Activated naive CD4-positive, alpha-beta T cell treated with anti-CD3 and anti-CD28 coated beads, Interleukin-2, amount 50 U/mL, for 24 hours (primary cell): ENCODE data around the gene CDKL4.
"Not testable (repeated sequence)": the region's sequence is repeated elsewhere in the genome, so short reads cannot be mapped to it uniquely, and the experiment has no call there.

ENCODE experiments used
- H3K27ac Mint-ChIP-seq: one replicate; pipeline ENCODE4 v1.8.0; 2021; ENCODE audit warnings: mild to moderate bottlenecking, mixed read lengths
- H3K27me3 Mint-ChIP-seq: one replicate; pipeline ENCODE4 v1.8.0; 2021; ENCODE audit warnings: mixed read lengths
- H3K36me3 Mint-ChIP-seq: one replicate; pipeline ENCODE4 v1.8.0; 2021; ENCODE audit warnings: mixed read lengths
- H3K4me1 Mint-ChIP-seq: one replicate; pipeline ENCODE4 v1.8.0; 2021; ENCODE audit warnings: mixed read lengths
- H3K4me3 Mint-ChIP-seq: one replicate; pipeline ENCODE4 v1.8.0; 2021; ENCODE audit warnings: mild to moderate bottlenecking, mixed read lengths
- H3K9me3 Mint-ChIP-seq: one replicate; pipeline ENCODE4 v1.8.0; 2021; ENCODE audit warnings: mixed read lengths

The CDKL4 gene

DNA sequence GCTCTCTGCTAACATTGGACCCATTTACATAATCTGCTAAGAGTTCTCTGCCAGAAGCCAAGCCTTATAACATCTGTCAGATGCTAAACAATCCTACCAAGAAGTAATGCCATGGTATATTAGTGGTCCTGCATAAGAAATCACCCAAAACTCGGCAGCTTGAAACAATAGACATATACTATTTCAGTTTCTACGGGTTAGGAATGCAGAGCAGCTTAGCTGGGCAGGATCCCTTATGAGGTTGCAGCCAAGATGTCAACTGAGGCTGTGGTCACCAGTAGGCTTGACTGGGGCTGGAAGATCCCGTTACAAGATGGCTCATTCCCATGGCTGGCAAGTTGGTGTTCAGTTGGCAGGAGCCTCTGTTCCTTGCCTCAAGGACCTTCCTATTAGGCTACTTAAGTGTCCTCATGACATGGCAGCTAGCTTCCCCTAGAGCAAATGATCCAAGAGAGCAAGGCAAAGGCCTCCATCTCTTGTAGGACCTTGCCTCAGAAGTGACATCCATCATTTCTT is 97.8 kb downstream of the CDKL4 start:
- H3K4me1 Mint-ChIP-seq: peaks cover 4% of the 10 kb centered on the region
- H3K27ac Mint-ChIP-seq: no peak overlapping the region
- no peaks in the 10 kb centered on the region for H3K27me3 Mint-ChIP-seq
- no peaks in the 10 kb centered on the region for H3K9me3 Mint-ChIP-seq
- no peaks in the 10 kb centered on the region for H3K36me3 Mint-ChIP-seq
- no peak overlapping the region for H3K4me3 Mint-ChIP-seq

DNA sequence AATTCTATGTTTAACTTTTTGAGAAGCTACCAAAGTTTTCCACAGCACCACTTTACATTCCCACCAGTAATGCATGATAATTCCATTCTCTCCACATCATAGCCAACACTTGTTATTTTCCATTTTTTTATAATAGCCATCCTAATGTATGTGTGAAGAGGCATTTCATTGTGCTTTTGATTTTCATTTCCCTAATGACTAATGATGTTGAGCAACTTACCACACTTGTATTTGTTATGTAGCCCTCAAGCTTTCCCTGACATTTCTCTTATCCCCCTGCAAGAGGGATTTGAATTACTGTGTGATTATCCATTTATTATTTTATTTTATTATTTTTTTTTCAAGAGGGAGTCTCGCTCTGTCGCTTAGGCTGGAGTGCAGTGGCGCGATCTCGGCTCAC is 99.4 kb downstream of the CDKL4 start:
- Mint-ChIP-seq H3K36me3 (no peaks in the 10 kb centered on the region), H3K9me3 (no peaks in the 10 kb centered on the region), H3K4me1 (peaks cover 10% of the 10 kb centered on the region), H3K27ac (no peak overlapping the region), H3K27me3 (no peaks in the 10 kb centered on the region), H3K4me3 (no peak overlapping the region)

DNA sequence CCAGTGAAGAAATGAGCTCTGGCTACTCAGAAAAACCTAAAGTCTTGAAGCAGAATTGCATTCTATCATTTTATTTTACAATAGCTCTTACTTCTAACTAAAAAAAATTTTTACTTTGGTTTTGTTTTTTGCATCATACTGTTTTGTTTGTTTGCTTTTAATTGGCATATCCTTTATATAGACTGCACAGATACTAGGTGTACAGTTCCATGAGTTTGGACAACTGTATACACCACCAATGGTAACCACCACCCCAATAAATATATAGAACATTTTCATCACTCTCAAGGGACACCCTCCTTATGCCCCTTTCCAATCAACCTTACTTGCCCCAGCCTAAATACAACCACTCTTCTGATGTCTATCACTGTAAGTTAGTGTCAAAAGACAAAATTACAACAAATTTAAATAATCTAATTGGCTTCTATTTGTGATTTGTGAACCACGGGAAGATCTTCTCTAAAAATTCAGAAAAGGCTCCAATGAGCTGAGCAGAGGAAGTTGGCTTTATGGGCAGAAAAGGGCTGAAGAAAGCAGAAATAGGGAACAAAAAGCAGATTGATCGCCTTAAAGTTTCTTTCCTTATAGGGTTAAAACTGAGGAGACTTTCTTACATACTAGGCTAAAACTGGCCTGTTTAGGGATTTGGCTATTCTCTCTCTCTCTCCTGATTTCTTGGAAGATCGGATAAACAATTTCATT is 100.7 kb downstream of the CDKL4 start:
- Mint-ChIP-seq H3K4me1 (peaks cover 14% of the 10 kb centered on the region), H3K4me3 (no peak overlapping the region), H3K36me3 (no peaks in the 10 kb centered on the region), H3K9me3 (no peaks in the 10 kb centered on the region), H3K27me3 (no peaks in the 10 kb centered on the region), H3K27ac (no peak overlapping the region)

DNA sequence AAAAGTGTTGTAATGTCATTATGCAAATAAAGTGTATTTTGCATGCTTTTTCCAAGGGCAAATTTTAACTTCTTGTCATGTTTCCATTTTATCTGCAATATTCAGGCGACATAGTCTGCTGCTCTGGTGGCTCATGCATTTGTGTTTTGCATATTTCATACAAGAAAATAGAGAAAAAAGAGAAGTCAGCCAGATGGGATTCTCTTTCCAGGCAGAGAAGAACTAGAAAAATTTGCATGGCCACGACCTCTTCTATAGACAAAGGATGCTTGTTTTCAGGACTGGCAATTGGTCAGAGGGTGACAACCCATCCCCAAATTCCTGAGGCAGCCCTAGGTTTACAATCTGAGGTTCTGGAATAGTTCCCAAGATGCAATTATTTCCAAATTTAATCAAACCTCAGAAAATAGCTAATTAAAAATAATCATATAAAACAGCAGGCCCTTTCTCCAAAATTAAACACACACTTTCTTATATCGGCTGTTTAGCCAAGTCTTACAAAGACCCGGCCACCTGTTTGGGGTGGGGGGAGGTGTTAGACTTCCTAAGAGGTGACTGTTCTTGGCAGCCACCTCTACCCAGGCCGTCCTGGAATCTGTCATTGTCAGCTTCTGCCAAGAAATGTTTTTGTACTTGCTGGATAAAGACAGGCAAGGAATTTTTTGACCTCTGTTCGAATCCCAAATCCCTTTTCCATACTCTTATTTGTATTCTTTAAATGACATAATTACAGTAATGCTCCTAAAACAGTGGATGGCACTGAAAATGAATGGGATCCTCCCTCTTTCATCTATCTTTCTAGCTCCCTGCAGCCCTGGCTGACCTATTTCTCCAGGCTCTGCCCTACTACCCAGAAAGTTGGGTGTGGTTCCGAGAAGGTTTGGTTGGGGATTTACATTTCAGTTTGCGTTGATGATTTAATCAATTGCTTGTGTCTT is 102.2 kb downstream of the CDKL4 start:
- Mint-ChIP-seq H3K4me3 (no peak overlapping the region), H3K9me3 (no peaks in the 10 kb centered on the region), H3K27ac (no peak overlapping the region), H3K4me1 (peaks cover 19% of the 10 kb centered on the region), H3K36me3 (no peaks in the 10 kb centered on the region), H3K27me3 (no peaks in the 10 kb centered on the region)

DNA sequence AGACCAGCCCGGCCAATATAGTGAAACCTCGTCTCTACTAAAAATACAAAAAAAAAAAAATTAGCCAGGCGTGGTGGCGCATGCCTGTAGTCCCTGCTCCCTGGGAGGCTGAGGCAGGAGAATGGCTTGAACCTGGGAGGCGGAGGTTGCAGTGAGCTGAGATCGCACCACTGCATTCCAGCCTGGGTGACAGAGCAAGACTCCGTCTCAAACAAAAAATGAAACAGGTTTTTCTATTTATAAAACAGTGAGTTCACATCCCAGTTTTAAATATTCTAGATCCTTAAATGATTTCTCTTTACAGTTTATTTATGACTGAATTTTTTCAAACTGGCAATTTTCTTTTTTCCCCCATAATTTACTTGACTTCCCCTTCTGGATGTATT is 102.8 kb downstream of the CDKL4 start:
- not testable (repeated sequence) for H3K9me3 Mint-ChIP-seq, H3K4me3 Mint-ChIP-seq, H3K27ac Mint-ChIP-seq, H3K36me3 Mint-ChIP-seq, H3K27me3 Mint-ChIP-seq
- peaks cover 24% of the 10 kb centered on the region for H3K4me1 Mint-ChIP-seq

DNA sequence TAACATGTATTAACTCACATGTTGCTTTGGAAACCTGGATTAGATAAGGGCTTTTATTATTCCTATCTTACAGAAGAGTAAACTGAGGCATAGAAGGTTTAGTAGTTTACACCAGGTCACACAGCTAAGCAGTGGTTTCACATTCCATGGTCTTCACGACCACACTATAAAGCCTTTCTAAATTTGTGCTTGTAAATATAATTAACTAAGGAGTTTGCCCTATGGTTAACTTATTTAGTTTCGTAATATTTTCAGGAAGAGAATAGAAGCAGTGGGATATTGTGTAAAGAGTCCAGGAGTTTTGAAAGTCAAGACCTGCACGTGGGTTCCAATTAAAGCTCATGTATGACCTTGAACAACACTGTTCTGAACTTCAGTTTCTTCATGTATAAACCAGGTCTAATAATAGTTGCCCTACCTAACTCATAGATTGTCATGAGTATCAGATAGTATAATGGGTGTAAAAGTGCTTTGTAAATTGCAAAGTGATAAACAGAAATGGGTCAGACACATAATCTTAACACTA is 103.4 kb downstream of the CDKL4 start:
- H3K27ac Mint-ChIP-seq: no peak overlapping the region
- H3K4me3 Mint-ChIP-seq: no peak overlapping the region

DNA sequence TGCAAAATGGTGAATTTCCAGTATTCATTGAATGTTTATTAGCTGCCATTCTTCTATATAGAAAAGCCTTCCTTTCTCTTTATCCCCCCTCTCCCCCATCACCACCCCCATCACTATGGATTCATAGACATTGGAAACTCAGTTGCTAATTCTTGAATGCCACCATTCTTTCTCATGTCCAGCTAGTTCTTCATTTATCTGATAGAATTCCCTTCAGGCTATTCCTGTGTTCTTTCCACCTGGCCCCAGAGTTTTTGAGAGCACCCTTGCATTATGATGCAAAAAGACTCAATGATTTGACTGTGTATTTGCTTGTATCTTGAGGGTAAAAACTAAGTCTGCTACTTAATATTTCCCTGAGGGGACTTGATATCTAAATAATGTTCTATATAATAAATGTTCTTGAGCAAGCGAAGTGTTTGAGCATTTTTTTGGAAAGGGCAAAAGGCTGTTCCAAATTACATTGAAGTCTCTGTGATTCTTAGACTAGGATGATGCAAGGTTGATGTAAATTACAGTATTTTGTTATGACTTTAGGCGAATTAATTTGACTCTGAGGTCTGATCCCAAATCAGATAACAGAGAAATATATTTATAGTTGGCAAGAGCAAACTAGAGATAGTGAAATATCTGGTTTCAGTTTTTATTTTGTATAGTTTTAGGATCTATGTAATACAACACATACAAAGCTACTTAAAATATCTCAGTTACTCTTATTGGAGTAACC is 104.1 kb downstream of the CDKL4 start:
- no peak overlapping the region for H3K4me3 Mint-ChIP-seq
- H3K9me3 Mint-ChIP-seq: no peaks in the 10 kb centered on the region
- H3K27me3 Mint-ChIP-seq: no peaks in the 10 kb centered on the region
- peak overlapping the region; percentile 14 for H3K27ac Mint-ChIP-seq
- peaks cover 30% of the 10 kb centered on the region for H3K4me1 Mint-ChIP-seq
- no peaks in the 10 kb centered on the region for H3K36me3 Mint-ChIP-seq

More for the DNA sequence above, 103.4 kb downstream of the CDKL4 start:
- no peaks in the 10 kb centered on the region for H3K27me3 Mint-ChIP-seq
- H3K36me3 Mint-ChIP-seq: no peaks in the 10 kb centered on the region
- no peaks in the 10 kb centered on the region for H3K9me3 Mint-ChIP-seq
- peaks cover 29% of the 10 kb centered on the region for H3K4me1 Mint-ChIP-seq

DNA sequence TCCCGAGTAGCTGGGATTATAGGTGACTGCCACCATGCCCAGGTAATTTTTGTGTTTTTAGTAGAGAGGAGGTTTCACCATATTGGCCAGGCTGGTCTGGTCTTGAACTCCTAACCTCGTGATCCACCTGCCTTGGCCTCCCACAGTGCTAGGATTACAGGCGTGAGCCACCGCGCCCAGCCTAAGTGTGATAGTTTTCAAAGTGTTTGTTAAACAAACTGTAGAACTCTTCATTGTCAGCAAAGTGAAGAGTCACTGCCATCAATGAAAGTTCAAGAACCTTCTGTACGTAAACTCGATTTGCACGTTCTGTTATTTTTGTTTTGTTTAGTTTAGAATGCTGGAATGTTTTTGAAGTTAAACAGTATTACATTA is 104.9 kb downstream of the CDKL4 start:
- H3K36me3 Mint-ChIP-seq: no peaks in the 10 kb centered on the region
- H3K9me3 Mint-ChIP-seq: no peaks in the 10 kb centered on the region
- no peaks in the 10 kb centered on the region for H3K27me3 Mint-ChIP-seq
- no peak overlapping the region for H3K27ac Mint-ChIP-seq
- no peak overlapping the region for H3K4me3 Mint-ChIP-seq
- peaks cover 35% of the 10 kb centered on the region for H3K4me1 Mint-ChIP-seq

DNA sequence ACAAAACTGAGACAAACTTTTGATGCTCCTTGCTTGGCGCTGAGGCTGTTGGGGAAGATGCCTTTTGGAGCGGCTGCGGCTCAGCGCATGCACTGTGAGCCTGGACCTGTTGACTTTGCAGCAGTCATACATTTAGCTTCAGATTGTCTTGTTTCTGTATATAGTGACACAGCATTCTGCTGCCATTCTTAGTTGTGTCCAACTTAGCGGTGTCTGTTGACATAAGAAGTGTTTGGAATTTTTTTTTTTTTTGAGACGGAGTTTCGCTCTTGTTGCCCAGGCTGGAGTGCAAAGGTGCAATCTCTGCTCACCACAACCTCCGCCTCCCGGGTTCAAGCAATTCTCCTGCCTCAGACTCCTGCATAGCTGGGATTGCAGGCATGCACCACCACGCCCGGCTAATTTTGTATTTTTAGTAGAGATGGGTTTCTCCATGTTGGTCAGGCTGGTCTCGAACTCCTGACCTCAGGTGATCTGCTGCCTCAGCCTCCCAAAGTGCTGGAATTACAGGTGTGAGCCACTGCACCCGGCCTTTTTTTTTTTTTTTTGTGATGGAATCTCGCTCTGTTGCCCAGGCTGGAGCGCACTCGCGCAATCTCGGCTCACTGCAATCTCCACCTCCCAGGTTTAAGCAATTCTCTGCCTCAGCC is 105.5 kb downstream of the CDKL4 start:
- not testable (repeated sequence) for H3K27me3 Mint-ChIP-seq, H3K4me3 Mint-ChIP-seq, H3K9me3 Mint-ChIP-seq, H3K36me3 Mint-ChIP-seq, H3K27ac Mint-ChIP-seq
- peaks cover 38% of the 10 kb centered on the region for H3K4me1 Mint-ChIP-seq

DNA sequence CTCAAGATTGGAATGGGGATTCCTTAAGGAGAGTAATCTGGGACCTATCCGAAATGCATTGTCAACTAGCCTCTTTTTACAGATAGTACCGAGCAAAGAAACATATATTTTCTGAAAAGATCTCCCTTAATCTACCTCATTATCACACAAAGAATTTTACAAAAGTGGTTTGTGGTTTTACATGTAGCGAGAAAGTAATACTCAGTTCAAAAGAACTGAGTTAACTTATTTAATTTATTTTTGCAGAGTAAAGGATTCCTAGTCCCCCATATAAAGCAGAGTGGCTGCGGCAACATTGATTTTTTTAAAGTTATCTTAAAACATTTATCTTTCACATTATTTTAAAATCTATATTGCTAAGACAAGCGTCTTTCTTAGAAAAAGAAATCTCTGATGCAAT is 107.0 kb downstream of the CDKL4 start:
- Mint-ChIP-seq H3K27me3 (no peaks in the 10 kb centered on the region), H3K4me1 (peaks cover 38% of the 10 kb centered on the region), H3K4me3 (peak overlapping the region; percentile 52), H3K27ac (peak overlapping the region; percentile 84), H3K9me3 (no peaks in the 10 kb centered on the region), H3K36me3 (no peaks in the 10 kb centered on the region)

DNA sequence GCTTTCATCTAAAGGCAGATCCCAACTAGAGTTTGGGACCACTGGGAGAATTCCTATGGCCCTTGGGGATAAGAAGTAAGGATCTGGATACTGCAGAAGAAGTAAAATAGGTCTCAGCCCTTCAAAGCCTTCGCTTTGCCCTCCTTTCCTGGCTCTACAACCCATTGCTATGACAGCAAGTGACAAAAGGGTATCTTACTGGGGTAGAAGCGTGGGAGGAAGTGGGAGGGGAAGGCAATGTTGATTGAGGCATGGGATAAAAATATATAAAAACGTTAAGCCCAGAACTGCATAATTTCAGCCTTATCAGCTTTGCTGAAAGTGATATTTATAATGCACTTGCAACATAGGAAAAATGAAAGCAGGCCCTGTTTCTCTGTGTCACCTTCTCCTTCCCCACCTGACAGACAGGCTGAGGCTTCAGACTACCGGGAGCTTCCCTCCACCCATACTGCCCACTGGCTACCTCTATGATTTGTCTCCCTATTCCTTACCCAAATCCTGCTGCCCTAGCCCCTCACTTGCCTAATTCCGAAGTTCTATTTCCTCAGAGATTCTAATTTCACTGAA is 108.0 kb downstream of the CDKL4 start:
- no peaks in the 10 kb centered on the region for H3K27me3 Mint-ChIP-seq
- H3K4me3 Mint-ChIP-seq: peak overlapping the region; percentile 5
- peaks cover 45% of the 10 kb centered on the region for H3K4me1 Mint-ChIP-seq
- H3K27ac Mint-ChIP-seq: peak overlapping the region; percentile 30
- no peaks in the 10 kb centered on the region for H3K36me3 Mint-ChIP-seq
- H3K9me3 Mint-ChIP-seq: no peaks in the 10 kb centered on the region

DNA sequence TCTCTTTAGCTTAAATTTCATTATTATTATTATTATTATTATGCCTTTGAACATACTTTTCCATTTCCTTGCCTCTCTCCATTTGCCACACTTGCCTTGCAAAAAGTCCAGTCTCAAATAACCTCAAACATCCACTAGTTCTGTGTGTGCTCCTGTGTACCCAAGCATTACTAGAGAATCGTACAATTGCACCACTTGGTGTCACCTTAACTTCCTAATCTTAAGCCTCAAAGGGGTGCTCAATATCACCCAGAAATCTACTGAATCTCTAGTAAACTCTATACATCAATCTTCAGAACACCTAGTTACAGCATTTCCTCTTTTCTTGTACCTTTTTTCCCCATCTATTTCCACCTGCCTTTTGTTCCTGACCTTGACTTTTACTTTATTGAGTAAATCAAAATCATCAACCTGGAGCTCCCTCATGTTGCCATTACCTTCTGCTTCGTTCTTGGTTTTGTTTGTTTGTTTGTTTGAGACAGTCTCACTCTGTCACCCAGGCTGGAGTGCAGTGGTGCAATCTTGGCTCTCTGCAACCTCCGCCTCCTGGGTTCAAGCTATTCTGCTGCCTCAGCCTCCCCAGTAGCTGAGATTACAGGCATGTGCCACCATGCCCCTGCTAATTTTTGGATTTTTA is 110.4 kb downstream of the CDKL4 start:
- peaks cover 54% of the 10 kb centered on the region for H3K4me1 Mint-ChIP-seq
- H3K9me3 Mint-ChIP-seq: no peaks in the 10 kb centered on the region
- H3K4me3 Mint-ChIP-seq: no peak overlapping the region
- H3K27ac Mint-ChIP-seq: peak overlapping the region; percentile 78
- H3K27me3 Mint-ChIP-seq: no peaks in the 10 kb centered on the region
- no peaks in the 10 kb centered on the region for H3K36me3 Mint-ChIP-seq

DNA sequence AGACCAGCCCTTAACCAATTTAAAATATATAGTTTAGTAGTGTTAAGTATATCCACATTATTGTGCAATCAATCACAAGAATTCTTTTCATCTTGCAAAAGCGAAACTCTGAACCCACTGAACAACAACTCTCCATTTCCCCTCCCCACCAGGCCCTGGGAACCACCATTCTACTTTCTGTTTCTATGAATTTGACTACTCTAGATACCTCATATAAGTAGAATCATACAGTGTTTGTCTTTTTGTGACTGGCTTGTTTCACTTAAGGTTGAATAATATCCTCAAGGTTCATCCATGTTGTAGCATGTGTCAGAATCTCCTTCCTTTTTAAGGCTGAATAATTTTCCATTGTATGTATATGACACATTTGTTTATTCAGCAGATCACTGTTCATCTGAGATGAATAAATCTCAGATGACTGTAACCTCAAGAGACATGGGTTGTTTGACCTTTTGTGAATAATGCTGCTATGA is 114.8 kb downstream of the CDKL4 start:
- Mint-ChIP-seq H3K27me3 (no peaks in the 10 kb centered on the region), H3K36me3 (no peaks in the 10 kb centered on the region), H3K4me1 (peaks cover 58% of the 10 kb centered on the region), H3K27ac (peak overlapping the region; percentile 90), H3K9me3 (no peaks in the 10 kb centered on the region), H3K4me3 (peak overlapping the region; percentile 57)

DNA sequence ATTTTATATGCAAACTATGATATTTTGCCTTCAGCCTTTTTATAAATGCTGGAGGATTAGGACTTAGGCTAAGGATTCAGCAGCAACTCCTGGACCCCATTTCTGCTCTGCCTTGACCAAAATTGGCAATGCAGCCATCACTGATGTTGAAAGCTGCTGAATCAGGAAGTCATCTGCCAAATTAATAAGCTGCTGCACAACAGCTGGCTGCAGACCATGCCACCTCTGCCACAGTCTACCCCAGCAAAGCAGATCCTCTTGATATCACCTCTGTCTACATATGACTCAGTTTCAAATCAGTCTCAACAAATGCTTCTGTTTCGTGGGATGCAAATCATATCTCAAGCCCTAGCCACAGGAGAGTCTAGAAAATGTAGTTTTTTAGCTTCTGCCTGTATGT is 115.8 kb downstream of the CDKL4 start:
- Mint-ChIP-seq H3K27me3 (no peaks in the 10 kb centered on the region), H3K27ac (peak overlapping the region; percentile 87), H3K4me1 (peaks cover 60% of the 10 kb centered on the region), H3K9me3 (no peaks in the 10 kb centered on the region), H3K36me3 (no peaks in the 10 kb centered on the region), H3K4me3 (peak overlapping the region; percentile 59)
